ENCODE results near the gene EN1. TPM values are rescaled to one million over a fixed set of nuclear protein-coding genes. Genes with fewer than 3 reads are reported as not detected.
A peak's percentile ranks its signal among the peaks of the same experiment; 100 is the strongest.

EN1 gene
- total RNA-seq (not detected), total RNA-seq (0 reads per million in 2 donors)

- Mint-ChIP-seq H3K4me3 (peak within 1 kb of the TSS; percentile 73), H3K27ac (peak within 1 kb of the TSS; percentile 11), H3K36me3 (ENCODE audit: low read depth) (no peaks in the 10 kb centered on the region), H3K27me3 (peaks cover 78% of the 10 kb centered on the region), H3K4me1 (peaks cover 18% of the 10 kb centered on the region)
- ATAC-seq (no peak), DNase-seq (no peak)
- H3K9me3 ChIP-seq (ENCODE audit: control insufficient read depth, low read length, poor library complexity, severe bottlenecking) = no peaks in the 10 kb centered on the region
Measured at GRCh38 chr2:118846953-118847761, at the start of gene EN1. Gene EN1 (minus strand): TSS chr2:118847648. CDS start chr2:118847167, 481 bp downstream.

GRCh38 chr2:118893100-118893499, 45.7 kb upstream of the EN1 start:
- Mint-ChIP-seq H3K27ac (no peak overlapping the region), H3K4me1 (no peaks in the 10 kb centered on the region), H3K36me3 (ENCODE audit: low read depth) (no peaks in the 10 kb centered on the region), H3K4me3 (no peak overlapping the region), H3K27me3 (no peaks in the 10 kb centered on the region)
- DNase-seq (no peak), ATAC-seq (no peak)
- no peaks in the 10 kb centered on the region for H3K9me3 ChIP-seq (ENCODE audit: control insufficient read depth, low read length, poor library complexity, severe bottlenecking)

GRCh38 chr2:118889995-118890394, 42.5 kb upstream of the EN1 start:
- Mint-ChIP-seq H3K27me3 (no peaks in the 10 kb centered on the region), H3K27ac (no peak overlapping the region), H3K4me1 (no peaks in the 10 kb centered on the region), H3K4me3 (no peak overlapping the region), H3K36me3 (ENCODE audit: low read depth) (no peaks in the 10 kb centered on the region)
- H3K9me3 ChIP-seq (ENCODE audit: control insufficient read depth, low read length, poor library complexity, severe bottlenecking) = no peaks in the 10 kb centered on the region
- ATAC-seq (no peak), DNase-seq (no peak)

DNA sequence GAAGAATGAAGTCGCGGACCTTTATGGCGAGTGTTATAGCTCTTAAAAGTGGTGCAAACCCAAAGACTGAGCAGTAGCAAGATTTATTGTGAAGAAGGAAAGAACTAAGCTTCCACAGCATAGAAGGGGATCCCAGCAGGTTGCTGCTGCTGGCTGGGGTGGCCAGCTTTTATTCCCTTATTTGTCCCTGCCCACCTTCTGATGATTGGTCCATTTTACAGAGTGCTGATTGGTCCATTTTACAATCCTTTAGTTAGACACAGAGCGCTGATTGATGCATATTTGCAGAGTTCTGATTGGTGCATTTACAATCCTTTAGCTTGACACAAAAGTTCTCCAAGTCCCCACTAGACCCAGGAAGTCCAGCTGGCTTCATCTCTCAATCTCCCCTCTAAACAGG, 36.3 kb upstream of the EN1 start:
- no peaks in the 10 kb centered on the region for H3K9me3 ChIP-seq (ENCODE audit: control insufficient read depth, low read length, poor library complexity, severe bottlenecking)
- Mint-ChIP-seq H3K27me3 (peaks cover 14% of the 10 kb centered on the region), H3K36me3 (ENCODE audit: low read depth) (no peaks in the 10 kb centered on the region), H3K4me1 (peaks cover 15% of the 10 kb centered on the region), H3K27ac (peak overlapping the region; percentile 93), H3K4me3 (no peak overlapping the region)
- DNase-seq = no peak
- no peak for ATAC-seq

- Mint-ChIP-seq H3K4me1 (peaks cover 15% of the 10 kb centered on the region), H3K27ac (peak overlapping the region; percentile 93), H3K4me3 (peak overlapping the region; percentile 90), H3K36me3 (ENCODE audit: low read depth) (no peaks in the 10 kb centered on the region), H3K27me3 (peaks cover 21% of the 10 kb centered on the region)
- no peaks in the 10 kb centered on the region for H3K9me3 ChIP-seq (ENCODE audit: control insufficient read depth, low read length, poor library complexity, severe bottlenecking)
- DNase-seq (peak; percentile 18 to 55 (median 26)), ATAC-seq (peak; percentile 89)
Measured at GRCh38 chr2:118882693-118883336, 35.4 kb upstream of the EN1 start.

GRCh38 chr2:118881490-118882129, 34.2 kb upstream of the EN1 start:
- peak; percentile 19 to 56 (median 28) for DNase-seq
- Mint-ChIP-seq H3K4me1 (peaks cover 15% of the 10 kb centered on the region), H3K27ac (no peak overlapping the region), H3K27me3 (peaks cover 31% of the 10 kb centered on the region), H3K4me3 (peak overlapping the region; percentile 28), H3K36me3 (ENCODE audit: low read depth) (no peaks in the 10 kb centered on the region)
- peak; percentile 85 for ATAC-seq
- H3K9me3 ChIP-seq (ENCODE audit: control insufficient read depth, low read length, poor library complexity, severe bottlenecking) = no peaks in the 10 kb centered on the region

DNA sequence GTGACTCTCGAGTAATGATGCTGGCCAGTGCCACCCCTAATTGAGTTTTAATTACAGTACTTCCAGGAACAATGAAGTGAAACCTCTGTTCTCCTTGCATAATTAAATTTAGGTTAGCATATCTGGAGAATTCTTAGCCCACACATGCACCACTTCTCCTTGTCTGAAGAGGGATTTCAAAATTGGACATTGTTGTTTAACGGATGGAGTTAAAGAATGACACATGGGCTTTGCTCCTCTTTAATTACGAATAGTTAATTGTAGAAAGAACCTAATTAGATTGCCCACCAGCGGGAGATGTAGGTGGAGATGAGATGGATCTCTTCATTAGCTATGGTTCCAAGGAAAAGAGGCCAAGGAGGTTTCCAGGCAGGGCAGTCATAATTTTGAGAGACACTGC, 33.1 kb upstream of the EN1 start:
- Mint-ChIP-seq H3K27me3 (peaks cover 42% of the 10 kb centered on the region), H3K4me3 (no peak overlapping the region), H3K4me1 (peaks cover 15% of the 10 kb centered on the region), H3K27ac (no peak overlapping the region), H3K36me3 (ENCODE audit: low read depth) (no peaks in the 10 kb centered on the region)
- H3K9me3 ChIP-seq (ENCODE audit: control insufficient read depth, low read length, poor library complexity, severe bottlenecking) = no peaks in the 10 kb centered on the region
- ATAC-seq = no peak
- no peak for DNase-seq

DNA sequence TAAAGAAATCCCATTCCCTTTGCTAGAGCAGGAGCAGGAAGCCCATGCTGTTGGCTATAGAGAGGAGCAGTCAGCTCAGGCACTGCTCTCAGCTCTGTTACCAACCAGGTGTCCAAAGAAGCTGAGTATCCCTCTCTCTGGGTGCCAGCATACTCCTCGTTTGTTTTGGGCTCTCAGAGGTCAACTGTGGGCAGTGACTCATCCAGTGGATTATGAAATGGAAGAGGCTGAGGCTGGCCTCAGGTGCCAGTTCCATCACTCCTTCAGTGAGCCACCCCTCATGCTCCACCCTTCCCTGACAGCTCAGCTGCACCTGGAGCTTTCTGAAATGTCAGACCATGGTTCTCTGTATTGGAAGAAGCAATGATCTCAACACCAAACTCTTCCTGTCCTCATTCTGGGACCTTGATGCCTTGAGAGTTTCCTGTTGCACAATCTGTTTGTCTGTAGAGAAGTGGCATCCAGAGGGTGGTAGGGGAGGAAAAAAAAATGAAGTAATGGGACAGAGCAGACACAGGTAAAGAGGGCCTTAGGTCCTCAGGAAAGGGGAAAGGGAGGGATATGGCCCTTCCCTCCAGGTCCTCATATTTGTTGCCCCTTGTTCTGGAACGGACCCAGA, 31.2 kb upstream of the EN1 start:
- H3K36me3 Mint-ChIP-seq (ENCODE audit: low read depth) = no peaks in the 10 kb centered on the region
- ATAC-seq (no peak), DNase-seq (no peak)
- no peak overlapping the region for H3K4me3 Mint-ChIP-seq
- H3K4me1 Mint-ChIP-seq = peaks cover 15% of the 10 kb centered on the region
- H3K27ac Mint-ChIP-seq = no peak overlapping the region
- H3K27me3 Mint-ChIP-seq = peaks cover 61% of the 10 kb centered on the region
- no peaks in the 10 kb centered on the region for H3K9me3 ChIP-seq (ENCODE audit: control insufficient read depth, low read length, poor library complexity, severe bottlenecking)

DNA sequence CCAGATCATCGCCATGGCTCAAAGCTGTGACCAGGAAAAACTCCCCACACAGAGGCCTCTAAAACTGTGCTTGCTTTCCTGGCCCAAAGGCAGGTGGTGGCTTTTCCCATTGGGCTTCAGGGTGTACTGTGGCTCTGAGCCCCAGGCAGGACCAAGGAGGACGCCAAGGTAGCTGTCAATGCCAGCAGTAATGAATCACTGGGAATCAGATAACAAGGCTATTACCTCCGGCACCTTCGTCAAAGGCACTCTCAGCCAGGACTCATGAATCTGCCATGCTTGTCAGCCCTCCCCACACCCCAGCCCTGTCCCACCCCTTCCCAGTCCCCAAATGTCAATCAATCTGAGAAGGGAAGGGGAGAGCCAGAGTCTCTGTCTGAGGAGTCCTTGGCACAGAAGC, 27.9 kb upstream of the EN1 start:
- H3K27ac Mint-ChIP-seq = no peak overlapping the region
- H3K9me3 ChIP-seq (ENCODE audit: control insufficient read depth, low read length, poor library complexity, severe bottlenecking) = no peaks in the 10 kb centered on the region
- ATAC-seq (no peak), DNase-seq (no peak)
- peaks cover 4% of the 10 kb centered on the region for H3K36me3 Mint-ChIP-seq (ENCODE audit: low read depth)
- no peaks in the 10 kb centered on the region for H3K4me1 Mint-ChIP-seq
- H3K27me3 Mint-ChIP-seq = peaks cover 86% of the 10 kb centered on the region
- no peak overlapping the region for H3K4me3 Mint-ChIP-seq

DNA sequence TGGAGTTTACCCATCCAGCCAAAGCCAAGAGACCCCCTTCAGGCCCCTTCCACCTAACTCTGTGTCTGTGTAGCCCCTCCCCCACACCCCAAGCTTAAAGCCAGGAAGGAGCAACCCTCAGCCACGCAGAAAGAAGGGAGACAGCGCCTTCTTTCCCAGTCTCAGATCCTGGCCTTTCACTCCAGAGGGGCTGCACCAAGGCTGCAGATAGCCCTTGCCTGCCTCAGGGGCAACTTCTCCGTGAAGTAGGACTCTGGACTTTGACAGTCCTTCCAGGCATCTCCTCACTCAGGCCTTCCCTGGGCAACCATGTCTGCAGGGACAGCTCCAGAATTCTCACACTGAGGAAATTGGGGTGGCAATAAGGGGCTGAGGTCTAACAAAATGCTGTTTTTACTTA, 26.9 kb upstream of the EN1 start:
- Mint-ChIP-seq H3K36me3 (ENCODE audit: low read depth) (peaks cover 4% of the 10 kb centered on the region), H3K4me3 (no peak overlapping the region), H3K4me1 (no peaks in the 10 kb centered on the region), H3K27ac (no peak overlapping the region), H3K27me3 (peaks cover 91% of the 10 kb centered on the region)
- no peaks in the 10 kb centered on the region for H3K9me3 ChIP-seq (ENCODE audit: control insufficient read depth, low read length, poor library complexity, severe bottlenecking)
- DNase-seq (no peak), ATAC-seq (no peak)

DNA sequence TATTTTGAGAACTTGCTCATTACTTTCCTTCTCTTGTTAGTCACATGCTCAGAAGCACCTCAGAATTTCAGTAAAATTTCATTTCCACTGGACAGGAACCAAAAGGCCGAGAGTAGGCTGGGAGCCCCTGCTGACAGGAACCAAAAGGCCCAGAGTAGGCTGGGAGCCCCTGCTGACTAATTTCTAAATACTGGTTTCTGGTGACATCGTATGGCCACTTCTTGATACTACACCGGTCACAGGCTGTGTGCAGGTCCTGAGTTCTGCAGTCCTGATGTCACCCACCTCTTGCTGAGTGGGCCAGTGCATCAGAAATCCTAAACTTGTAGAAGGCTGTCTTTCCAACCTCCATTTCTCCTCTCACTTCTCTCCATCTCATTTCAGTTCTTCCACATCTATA, 17.7 kb upstream of the EN1 start:
- Mint-ChIP-seq H3K36me3 (ENCODE audit: low read depth) (no peaks in the 10 kb centered on the region), H3K4me3 (no peak overlapping the region), H3K27me3 (peaks cover 61% of the 10 kb centered on the region), H3K27ac (no peak overlapping the region), H3K4me1 (no peaks in the 10 kb centered on the region)
- no peaks in the 10 kb centered on the region for H3K9me3 ChIP-seq (ENCODE audit: control insufficient read depth, low read length, poor library complexity, severe bottlenecking)
- ATAC-seq = peak; percentile 68
- no peak for DNase-seq

GRCh38 chr2:118864207-118864606, 16.8 kb upstream of the EN1 start:
- no peak for ATAC-seq
- DNase-seq = no peak
- Mint-ChIP-seq H3K36me3 (ENCODE audit: low read depth) (no peaks in the 10 kb centered on the region), H3K4me1 (no peaks in the 10 kb centered on the region), H3K27ac (no peak overlapping the region), H3K4me3 (no peak overlapping the region), H3K27me3 (peaks cover 61% of the 10 kb centered on the region)
- no peaks in the 10 kb centered on the region for H3K9me3 ChIP-seq (ENCODE audit: control insufficient read depth, low read length, poor library complexity, severe bottlenecking)

GRCh38 chr2:118861731-118862130, 14.3 kb upstream of the EN1 start:
- Mint-ChIP-seq H3K4me1 (peaks cover 5% of the 10 kb centered on the region), H3K27ac (no peak overlapping the region), H3K27me3 (peaks cover 81% of the 10 kb centered on the region), H3K36me3 (ENCODE audit: low read depth) (peaks cover 3% of the 10 kb centered on the region), H3K4me3 (no peak overlapping the region)
- ATAC-seq = no peak
- H3K9me3 ChIP-seq (ENCODE audit: control insufficient read depth, low read length, poor library complexity, severe bottlenecking) = no peaks in the 10 kb centered on the region
- DNase-seq = no peak
